HG03159 (cell line): Measurements from ENCODE around the gene SPATA2L.
A peak's percentile ranks its signal among the peaks of the same experiment; 100 is the strongest.

Experiments used
- ATAC-seq: cut with Tn5 transposase; IDR thresholded peaks from one replicate; pipeline ENCODE4 v1.9.1; 2021; ENCODE audit warnings: mild to moderate bottlenecking, moderate library complexity; ENCODE audit not compliant: unreplicated experiment

The SPATA2L gene

GRCh38 chr16:89701425-89702406 is at the start of gene SPATA2L:
SPATA2L (minus strand) TSS chr16:89701705; CDS start chr16:89701232, 473 bp downstream.
- peak; percentile 67 for ATAC-seq

DNA sequence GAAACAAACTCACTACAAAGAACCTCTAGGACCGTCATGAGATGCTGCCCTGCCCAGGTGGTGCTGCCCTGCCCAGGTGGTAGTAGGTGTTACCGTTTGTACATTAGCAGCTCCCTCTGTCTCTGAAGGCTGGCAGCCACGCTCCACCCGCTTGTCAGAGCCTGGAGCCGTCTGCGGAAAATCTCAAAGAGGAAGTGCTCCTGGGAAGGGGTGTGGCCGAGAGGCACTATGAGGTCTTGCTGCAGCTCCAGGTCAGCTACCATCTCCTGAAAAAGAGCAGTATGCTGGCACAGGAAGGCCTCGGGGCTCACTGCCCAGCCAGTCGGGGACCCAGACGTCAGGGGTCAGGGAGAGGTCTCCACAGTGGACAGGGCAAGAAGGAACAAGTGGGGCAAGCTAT is 48.1 kb upstream of the SPATA2L start:
- ATAC-seq, result no peak

DNA sequence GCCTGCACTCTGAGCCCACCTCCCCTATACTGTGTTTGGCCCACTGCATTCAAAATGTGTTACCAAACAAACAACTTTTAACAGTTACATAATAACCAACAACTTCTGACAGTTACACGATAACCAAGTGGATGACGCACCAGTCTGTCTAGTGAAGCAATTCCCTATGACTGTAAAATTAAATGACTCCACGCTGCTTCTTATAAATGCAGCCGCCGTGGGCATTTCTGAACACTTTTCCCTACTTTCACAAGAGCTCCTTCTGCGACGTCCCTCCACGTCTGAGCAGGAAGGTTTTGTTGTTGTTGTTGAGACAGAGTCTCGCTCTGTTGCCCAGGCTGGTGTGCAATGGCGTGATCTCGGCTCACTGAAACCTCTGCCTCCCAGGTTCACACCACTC is 47.4 kb upstream of the SPATA2L start:
- no peak for ATAC-seq

GRCh38 chr16:89748076-89748475 is 46.6 kb upstream of the SPATA2L start:
- ATAC-seq, result no peak

DNA sequence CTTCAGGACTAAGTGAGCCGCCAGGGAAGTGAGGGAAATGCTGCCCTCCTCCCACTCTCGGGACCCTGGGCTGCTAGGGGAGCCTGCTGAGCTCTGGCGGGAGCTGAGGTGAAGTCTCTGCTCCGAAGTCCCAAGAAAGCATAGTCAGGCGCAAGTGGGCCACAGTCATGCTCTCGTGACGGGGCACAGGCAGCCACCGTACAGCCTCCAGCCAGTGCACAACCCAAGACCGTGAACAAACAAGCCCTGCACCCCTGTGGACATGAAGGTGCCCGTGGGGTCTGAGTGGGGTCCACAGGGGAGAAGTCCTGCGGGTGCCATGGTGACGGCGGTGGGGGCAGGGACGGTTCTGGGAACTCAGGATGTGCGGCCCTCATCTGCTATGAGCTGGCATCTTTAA is 44.5 kb upstream of the SPATA2L start:
- ATAC-seq, result no peak

DNA sequence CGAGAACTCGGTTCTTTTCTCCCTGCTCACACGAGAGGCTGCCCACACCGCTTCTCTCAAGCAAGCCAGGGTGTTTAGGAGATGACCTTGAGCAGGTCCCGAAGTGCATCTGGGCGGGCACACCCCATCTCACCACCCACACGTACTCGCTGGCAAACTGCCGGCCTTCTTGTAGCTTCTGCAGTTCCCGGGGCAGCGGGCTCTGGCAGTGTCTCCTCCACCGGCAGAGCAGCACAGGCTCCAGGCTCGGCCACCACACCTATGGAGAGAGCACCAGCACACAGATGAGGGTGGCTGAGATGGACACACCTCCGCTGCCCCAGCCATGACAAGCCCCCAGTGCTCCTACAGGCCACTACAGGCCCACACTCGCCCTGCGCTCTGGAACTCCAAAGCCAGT is 43.3 kb upstream of the SPATA2L start:
- no peak for ATAC-seq

DNA sequence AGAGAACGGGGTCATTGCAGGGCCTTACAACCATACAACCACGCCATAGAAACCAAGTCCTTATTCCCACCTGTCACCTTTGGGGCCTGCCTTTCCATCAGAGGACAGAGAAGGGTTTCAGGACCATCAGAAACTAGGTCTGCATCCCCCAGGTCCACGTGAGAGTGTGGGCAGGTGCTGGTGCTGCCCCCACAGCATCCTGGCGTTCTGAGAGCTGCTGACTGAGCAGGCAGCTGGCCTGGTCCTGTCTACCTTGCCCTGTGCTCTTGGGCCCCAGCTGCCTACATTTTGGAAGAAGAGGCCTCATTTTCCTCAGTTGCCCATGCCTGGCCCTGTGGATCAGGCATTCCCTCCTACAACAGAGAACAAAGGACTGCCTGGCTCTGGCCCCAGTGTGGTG is 41.4 kb upstream of the SPATA2L start:
- ATAC-seq, result no peak

GRCh38 chr16:89741342-89742014 is 40.0 kb upstream of the SPATA2L start:
- ATAC-seq, result no peak

DNA sequence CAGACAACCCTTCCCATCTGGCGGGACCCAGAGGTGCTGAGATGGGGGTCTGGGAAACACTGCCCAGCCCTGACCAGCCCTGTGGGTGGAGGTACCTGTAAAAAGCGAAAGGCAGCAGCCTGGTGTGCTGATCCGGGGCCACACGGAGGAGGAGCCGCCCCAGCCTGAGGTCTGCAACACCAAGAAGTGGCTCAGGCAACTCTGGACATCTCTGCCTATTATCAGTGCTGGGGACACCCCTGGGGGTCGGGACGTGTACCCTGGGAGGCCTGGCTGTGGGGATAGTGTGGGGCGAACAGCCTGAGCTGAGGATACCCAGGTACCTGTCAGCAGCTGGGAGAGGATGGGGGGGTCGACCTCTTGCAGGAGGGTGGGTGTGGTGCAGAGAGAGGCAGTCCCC is 37.9 kb upstream of the SPATA2L start:
- ATAC-seq, result no peak

- ATAC-seq, result no peak
These were observed 37.2 kb upstream of the SPATA2L start for GRCh38 chr16:89738538-89739317.

DNA sequence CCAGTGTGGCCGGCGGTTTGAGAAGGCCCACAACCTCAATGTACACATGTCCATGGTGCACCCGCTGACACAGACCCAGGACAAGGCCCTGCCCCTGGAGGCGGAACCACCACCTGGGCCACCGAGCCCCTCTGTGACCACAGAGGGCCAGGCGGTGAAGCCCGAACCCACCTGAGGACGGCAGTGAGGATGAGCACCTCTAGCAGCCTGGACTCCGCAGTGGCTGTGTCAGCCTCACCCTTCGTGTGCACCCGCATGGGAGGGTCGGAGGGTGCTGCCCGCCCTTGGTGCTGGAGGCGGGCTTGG is 36.5 kb upstream of the SPATA2L start:
- ATAC-seq, result no peak

- no peak for ATAC-seq
These were observed 36.0 kb upstream of the SPATA2L start for GRCh38 chr16:89737341-89738071.

DNA sequence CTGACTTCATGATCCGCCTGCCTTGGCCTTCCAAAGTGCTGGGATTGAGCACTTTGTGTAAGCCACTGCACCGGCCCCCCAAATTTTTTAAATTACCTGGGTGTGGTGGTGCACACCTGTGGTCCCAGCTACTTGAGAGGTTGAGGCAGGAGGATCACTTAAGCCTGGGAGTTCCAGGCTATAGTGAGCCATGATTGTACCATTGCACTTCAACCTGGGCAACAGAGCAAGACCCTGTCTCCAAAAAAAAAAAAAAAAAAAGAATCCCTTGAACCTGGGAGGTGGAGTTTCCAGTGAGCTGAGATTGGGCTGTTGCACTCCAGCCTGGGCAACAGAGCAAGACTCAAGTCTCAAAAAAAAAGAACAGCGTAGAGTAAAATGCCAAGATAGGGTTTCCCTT is 35.0 kb upstream of the SPATA2L start:
- ATAC-seq, result no peak

DNA sequence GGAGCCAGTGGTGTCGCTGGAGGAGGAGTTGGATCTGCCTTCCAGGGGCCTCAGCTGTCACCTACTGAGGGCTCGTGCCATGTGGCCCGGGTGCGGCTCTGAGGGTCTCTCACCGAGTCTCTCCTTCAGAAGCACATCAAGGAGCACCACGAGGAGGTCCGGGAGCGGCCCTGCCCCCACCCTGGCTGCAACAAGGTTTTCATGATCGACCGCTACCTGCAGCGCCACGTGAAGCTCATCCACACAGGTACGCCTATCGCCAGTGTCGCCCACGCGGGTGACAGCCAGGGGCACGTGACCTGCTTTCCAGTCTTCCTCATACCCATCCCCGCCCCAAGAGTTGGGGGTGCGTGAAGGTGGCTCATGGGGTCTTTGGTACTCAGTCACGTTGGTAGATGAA is 32.3 kb upstream of the SPATA2L start:
- ATAC-seq, result no peak

GRCh38 chr16:89733322-89733721 is 31.8 kb upstream of the SPATA2L start:
- ATAC-seq, result no peak

DNA sequence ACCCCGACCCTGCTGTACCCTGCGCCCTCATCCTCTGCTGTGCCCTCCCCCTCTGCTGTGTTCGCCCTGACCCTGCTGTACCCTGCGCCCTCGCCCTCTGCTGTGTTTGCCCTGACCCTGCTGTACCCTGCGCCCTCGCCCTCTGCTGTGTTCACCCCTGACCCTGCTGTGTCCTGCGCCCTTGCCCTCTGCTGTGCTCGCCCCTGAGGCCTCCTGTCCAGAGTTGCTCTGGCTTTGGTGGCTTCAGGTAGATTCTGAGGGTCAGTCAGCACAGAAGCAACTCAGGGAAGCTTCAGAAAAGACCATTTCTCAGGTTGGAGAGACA is 31.4 kb upstream of the SPATA2L start:
- no peak for ATAC-seq

DNA sequence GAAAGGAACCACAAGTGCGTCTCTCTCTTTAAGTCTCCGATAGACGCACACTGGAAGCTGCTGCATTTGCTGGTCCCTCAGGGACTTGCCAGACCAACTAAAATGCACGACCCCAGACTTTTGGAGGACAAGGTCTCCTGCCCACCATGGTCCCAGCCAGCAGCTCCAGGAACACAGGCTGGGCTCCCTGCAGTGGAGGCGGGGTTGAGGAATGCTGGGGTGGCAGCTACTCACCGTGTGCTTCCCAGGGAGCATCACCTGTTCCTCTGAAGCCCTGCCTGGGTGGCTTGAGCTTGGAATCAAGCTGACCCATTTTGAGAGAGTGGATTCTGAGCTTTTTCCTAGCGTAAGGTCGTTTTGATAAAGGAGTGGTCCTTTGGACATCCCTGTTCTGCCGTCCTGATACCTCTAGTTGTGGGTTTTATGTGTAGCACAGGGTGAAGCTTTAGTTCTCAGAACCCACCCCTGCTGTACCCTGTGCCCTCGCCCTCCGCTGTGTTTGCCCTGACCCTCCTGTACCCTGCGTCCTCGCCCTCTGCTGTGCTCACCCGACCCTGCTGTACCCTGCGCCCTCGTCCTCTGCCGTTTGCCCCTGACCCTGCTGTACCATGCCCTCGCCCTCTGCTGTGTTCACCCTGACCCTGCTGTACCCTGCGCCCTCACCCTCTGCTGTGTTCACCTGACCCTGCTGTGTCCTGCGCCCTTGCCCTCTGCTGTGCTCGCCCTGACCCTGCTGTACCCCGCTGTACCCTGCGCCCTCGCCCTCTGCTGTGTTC is 30.8 kb upstream of the SPATA2L start:
- no peak for ATAC-seq

GRCh38 chr16:89730610-89731234 is 29.2 kb upstream of the SPATA2L start:
- no peak for ATAC-seq

DNA sequence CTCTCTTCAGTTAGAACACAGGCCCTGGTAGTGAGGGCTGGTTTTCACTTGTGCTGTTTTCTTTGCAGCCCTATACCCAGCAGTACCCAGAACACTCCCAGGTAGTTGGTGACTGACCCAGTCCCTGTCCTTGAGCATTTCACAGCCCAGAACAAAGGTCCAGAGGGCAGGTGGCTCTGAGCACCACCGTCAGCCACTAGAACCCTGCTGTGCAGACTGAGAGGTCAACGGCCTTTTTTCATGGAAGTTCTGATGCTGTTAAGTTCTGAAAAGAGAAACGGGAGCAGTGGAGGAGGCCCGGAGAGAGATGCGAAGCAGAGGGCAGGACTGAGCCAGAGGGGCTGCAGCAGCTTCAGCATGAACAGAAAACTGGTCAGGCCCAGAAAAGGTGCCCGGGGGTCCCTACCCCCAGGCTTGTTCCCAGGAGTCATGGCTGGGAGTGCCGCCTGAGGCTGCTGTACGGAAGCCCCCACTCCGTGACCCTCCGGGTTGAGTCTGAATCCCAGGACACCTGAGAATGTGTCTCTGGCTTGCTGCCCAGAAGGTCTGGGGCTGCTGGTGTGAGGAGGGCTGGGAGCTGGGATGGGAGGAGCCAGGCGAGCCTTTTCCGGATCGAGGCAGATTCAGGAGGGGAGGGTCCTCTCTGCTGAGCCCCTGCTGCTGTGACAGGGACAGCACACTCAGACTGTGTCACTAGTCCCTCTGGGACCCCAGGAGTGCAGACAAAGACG is 28.5 kb upstream of the SPATA2L start:
- no peak for ATAC-seq
